ENCODE data around the gene RACGAP1.

Gene RACGAP1

DNA sequence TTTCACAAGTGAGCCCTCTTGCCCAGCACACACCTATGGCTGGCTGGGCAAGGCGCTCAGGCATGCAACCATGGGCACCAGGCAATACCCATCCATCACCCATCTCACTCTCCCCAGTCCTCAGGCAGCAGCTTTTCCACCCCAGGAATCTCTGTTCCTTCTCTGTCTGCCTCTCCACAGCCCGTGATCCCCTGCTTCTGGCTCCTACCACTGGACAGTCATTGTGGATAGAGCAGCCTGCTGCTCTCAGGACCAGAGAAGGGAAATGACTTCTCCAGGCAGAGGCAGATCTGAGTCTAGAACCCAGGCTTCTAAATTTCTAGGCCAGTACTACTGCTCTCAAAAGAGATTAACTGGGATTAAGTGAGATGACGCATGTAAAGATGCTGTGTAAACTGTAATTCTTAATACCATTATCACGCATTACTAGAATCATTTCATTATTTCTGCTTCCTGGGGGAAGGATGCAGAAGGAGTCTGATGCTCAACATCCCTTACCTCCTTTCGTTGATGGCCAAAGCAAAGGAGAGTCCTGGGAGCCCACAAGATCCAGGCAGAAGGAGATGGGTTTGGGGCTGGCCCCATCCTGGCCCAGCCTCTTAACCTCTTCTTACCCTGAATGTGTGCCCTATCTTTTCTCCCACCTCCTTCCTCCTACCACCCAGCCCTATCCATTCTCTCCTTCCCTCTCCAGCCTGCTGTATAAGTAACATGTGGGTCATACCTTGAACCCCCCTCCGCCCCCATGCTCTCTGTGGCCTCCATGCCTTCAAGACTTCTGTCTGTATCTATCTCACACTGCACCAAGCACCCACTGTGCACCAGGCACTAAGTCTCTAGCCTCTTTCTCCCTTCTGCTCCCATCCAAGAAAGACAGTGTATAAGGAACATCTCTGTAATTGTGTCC, 68.4 kb downstream of the RACGAP1 start:
- TF ChIP-seq, protein P1, sequence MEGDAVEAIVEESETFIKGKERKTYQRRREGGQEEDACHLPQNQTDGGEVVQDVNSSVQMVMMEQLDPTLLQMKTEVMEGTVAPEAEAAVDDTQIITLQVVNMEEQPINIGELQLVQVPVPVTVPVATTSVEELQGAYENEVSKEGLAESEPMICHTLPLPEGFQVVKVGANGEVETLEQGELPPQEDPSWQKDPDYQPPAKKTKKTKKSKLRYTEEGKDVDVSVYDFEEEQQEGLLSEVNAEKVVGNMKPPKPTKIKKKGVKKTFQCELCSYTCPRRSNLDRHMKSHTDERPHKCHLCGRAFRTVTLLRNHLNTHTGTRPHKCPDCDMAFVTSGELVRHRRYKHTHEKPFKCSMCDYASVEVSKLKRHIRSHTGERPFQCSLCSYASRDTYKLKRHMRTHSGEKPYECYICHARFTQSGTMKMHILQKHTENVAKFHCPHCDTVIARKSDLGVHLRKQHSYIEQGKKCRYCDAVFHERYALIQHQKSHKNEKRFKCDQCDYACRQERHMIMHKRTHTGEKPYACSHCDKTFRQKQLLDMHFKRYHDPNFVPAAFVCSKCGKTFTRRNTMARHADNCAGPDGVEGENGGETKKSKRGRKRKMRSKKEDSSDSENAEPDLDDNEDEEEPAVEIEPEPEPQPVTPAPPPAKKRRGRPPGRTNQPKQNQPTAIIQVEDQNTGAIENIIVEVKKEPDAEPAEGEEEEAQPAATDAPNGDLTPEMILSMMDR (IDR thresholded peaks at IDR 0.05) = no peak
- H3K27me3 ChIP-seq = peaks cover 99% of the 10 kb centered on the region
- peaks cover 17 to 19% of the 10 kb centered on the region in 2 experiments for H3K4me1 ChIP-seq (ENCODE audit: control insufficient read depth in 1 of 2, insufficient read depth in 1 of 2, low read depth in 1 of 2, low read length in 1 of 2)
- no peaks in the 10 kb centered on the region for H3K36me3 ChIP-seq
- H3K9me3 ChIP-seq = no peaks in the 10 kb centered on the region
- H3K4me3 ChIP-seq (ENCODE audit: low read depth in 1 of 2, low read length in 1 of 2) = no peak overlapping the region
- H3K27ac ChIP-seq = no peak overlapping the region

DNA sequence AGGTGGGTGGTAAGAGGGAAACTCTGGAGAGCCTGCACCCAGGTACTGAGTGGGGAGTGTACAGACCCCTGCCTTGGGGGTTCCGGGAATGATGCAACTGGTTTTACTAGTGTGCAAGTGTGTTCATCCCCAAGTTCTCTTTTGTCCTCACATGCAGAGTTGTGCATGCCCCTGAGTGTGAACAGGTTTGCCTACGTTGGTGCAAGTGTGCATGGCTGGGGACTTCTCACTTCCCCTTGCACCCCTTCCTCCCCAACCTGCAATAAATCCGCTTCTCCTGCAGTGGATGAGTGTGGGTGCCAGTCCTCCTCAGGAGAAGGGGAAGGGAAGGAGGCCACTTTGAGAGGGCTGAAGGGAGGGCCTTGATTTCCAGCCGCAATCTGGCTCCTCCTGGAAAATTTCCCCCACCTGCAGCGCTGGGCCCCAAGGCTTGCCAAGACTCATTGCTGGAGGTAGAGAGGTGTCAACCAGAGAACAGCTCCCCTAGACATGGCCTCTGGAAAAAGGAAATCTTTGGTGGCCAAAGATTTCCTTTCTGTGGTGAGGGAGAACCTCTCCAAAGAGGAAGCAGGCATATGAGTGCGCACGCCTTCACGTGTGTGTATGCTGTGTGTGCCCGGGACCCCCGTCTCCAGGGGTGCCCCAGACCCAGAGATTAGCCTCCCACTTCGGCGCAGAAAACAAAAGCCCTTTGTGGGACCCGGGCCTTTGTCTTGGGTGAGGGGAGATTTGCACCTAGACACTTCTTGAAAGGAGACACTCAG, 69.2 kb downstream of the RACGAP1 start:
- Histone ChIP-seq H3K4me3 (ENCODE audit: low read depth in 1 of 2, low read length in 1 of 2) (no peak overlapping the region), H3K36me3 (no peaks in the 10 kb centered on the region), H3K9me3 (no peaks in the 10 kb centered on the region), H3K4me1 (ENCODE audit: control insufficient read depth in 1 of 2, insufficient read depth in 1 of 2, low read depth in 1 of 2, low read length in 1 of 2) (peaks cover 17 to 19% of the 10 kb centered on the region in 2 experiments), H3K27me3 (peaks cover 100% of the 10 kb centered on the region), H3K27ac (no peak overlapping the region)
- TF ChIP-seq, protein P1 (IDR thresholded peaks at IDR 0.05) = no peak

DNA sequence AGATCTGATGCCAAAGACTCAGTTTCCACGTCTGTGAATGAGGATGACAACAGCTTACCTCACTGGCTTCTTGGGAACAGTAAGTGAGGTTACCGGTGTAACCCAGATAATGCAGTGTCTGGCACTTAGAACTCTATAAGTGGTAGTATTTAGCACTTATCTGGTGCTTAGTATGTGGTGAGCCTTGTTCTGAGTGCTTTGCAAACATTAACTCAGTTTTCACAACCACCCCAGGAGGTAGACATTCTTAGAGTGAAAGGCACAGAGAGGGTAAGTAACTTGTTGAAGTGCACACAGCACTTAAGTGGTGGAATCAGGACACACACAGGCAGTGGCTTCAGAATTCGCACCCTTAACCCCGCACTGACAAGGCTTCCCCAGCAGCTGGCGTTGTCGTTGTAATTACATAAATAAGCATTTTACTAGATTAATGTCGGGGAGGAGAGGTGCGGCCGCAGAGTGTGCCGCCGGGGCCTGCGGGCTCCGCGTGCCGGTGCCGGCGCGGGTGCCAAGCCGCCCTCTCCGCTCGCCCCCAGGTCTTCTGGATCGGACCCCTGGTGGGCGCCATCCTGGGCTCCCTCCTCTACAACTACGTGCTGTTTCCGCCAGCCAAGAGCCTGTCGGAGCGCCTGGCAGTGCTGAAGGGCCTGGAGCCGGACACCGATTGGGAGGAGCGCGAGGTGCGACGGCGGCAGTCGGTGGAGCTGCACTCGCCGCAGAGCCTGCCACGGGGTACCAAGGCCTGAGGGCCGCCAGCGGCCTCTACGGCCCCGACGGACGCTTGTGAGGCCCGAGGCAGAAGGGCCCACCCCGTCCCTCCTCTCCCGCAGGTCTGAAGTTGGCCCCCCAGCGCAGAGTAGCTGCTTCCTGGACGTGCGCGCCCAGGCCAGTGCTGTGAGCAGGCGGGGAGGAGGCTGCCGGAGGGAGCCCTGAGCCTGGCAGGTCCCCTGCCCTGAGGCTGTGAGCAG, 70.1 kb downstream of the RACGAP1 start:
- H3K27ac ChIP-seq = no peak overlapping the region
- TF ChIP-seq, protein P1 (IDR thresholded peaks at IDR 0.05) = no peak
- H3K4me3 ChIP-seq (ENCODE audit: low read depth in 1 of 2, low read length in 1 of 2) = no peak overlapping the region
- no peaks in the 10 kb centered on the region for H3K36me3 ChIP-seq
- peaks cover 100% of the 10 kb centered on the region for H3K27me3 ChIP-seq
- H3K9me3 ChIP-seq = no peaks in the 10 kb centered on the region
- peaks cover 17 to 19% of the 10 kb centered on the region in 2 experiments for H3K4me1 ChIP-seq (ENCODE audit: control insufficient read depth in 1 of 2, insufficient read depth in 1 of 2, low read depth in 1 of 2, low read length in 1 of 2)

DNA sequence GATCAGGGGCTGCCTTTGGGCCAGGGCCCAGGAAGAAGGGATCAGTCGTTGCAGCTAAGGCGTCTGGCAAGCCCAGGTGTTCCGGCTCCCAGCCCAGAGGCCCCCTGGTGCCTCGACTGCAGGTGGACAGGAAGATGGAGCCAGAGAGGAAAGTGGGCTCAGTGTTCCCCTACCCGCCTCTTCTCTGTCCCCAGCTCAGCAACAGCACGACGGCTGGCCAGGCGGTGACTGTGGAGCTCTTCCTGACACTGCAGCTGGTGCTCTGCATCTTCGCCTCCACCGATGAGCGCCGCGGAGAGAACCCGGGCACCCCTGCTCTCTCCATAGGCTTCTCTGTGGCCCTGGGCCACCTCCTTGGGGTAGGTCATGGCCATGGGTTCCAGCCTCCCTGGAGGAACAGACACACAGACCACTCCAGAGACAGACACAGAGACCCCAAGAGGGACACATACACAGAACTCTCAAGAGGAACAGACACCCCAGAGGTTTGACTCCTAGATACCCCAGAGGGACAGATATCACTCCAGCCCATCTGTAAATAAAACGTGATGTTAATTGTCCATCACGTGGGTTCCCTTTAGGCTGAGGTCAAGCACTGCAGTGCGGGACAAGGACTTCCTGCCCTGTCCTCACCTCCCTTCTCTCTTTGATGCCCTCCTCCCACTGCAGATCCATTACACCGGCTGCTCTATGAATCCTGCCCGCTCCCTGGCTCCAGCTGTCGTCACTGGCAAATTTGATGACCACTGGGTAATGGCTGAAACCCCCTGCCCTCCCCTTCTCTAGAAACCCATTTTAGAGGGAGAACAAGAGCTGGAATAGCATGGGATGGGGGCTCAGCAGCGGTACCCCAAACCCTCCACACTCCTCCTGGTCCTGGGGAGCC, 71.1 kb downstream of the RACGAP1 start:
- no peaks in the 10 kb centered on the region for H3K9me3 ChIP-seq
- H3K36me3 ChIP-seq = no peaks in the 10 kb centered on the region
- H3K27me3 ChIP-seq = peaks cover 100% of the 10 kb centered on the region
- peaks cover 17 to 19% of the 10 kb centered on the region in 2 experiments for H3K4me1 ChIP-seq (ENCODE audit: control insufficient read depth in 1 of 2, insufficient read depth in 1 of 2, low read depth in 1 of 2, low read length in 1 of 2)
- H3K4me3 ChIP-seq (ENCODE audit: low read depth in 1 of 2, low read length in 1 of 2) = no peak overlapping the region
- TF ChIP-seq, protein P1 (IDR thresholded peaks at IDR 0.05) = no peak
- H3K27ac ChIP-seq = no peak overlapping the region

Data from neutrophil (primary cell).